ENCODE data around the gene BTBD18.
"Not testable (repeated sequence)": the region's sequence is repeated elsewhere in the genome, so short reads cannot be mapped to it uniquely, and the experiment has no call there.

The BTBD18 gene

DNA sequence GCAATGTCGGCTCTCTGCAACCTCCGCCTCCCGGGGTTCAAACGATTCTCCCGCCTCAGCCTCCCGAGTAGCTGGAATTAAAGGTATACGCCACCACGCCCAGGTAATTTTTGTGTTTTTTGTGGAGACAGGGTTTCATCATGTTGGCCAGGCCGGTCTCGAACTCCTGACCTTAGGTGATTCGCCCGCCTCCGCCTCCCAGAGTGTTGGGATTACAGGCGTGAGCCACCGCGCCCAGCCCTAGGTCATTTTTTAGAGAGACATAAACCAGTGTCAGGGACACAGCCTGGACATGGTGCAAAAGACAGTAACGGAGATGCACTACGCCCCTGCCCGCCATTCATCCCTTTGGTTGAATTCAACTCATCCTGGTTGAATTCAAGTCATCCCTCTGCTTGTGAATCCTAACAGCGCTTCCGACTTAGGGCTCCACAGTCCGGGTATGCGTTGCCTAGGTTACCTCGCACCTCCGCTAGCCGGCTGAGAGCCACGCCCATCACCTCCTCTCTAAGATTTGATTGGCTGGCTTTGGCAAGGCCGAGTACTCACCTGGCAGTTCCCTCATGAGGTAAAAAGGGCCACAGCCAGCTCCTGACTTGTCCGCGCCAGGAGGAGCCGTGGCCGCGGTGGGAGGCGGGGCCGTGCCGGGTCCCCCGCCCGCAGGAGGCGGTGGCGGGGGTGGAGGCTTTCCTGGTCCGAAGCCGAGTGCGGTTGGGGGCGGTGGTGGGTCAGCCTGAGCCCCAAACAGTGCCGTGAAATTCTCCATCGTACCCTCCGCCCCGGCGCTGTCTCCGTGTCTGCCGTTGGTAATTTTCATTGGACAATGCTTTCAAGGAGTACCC is 40.0 kb downstream of the BTBD18 start, which contains the start of gene MED19:
Gene MED19, minus strand, starts transcription at position 802 of the 842 bp plus-strand sequence. Its CDS starts 36 bp downstream, at position 766.
- H3K4me1 ChIP-seq (ENCODE audit: control insufficient read depth in 2 of 2, insufficient read depth in 2 of 2, low read length in 2 of 2): peaks cover 17 to 32% of the 10 kb centered on the region in 2 donors
- peak within 1 kb of the TSS; percentile 81 to 95 for H3K9ac ChIP-seq (ENCODE audit: low read depth in 1 of 2, low read length in 2 of 2)
- peaks cover 0 to 2% of the 10 kb centered on the region in 2 donors for H3K36me3 ChIP-seq (ENCODE audit: control insufficient read depth in 2 of 2, insufficient read depth in 2 of 2, low read length in 2 of 2)
- no peaks in the 10 kb centered on the region for H3K9me3 ChIP-seq (ENCODE audit: control insufficient read depth in 2 of 2, low read length in 2 of 2)
- peak within 1 kb of the TSS; percentile 91 to 97 for H3K27ac ChIP-seq (ENCODE audit: low read depth in 2 of 2, low read length in 2 of 2)
- peak within 1 kb of the TSS; percentile 89 to 94 for H3K4me3 ChIP-seq (ENCODE audit: low read length in 2 of 2)
- H3K27me3 ChIP-seq (ENCODE audit: control insufficient read depth in 2 of 2, insufficient read depth in 2 of 2, low read length in 2 of 2): no peaks in the 10 kb centered on the region

DNA sequence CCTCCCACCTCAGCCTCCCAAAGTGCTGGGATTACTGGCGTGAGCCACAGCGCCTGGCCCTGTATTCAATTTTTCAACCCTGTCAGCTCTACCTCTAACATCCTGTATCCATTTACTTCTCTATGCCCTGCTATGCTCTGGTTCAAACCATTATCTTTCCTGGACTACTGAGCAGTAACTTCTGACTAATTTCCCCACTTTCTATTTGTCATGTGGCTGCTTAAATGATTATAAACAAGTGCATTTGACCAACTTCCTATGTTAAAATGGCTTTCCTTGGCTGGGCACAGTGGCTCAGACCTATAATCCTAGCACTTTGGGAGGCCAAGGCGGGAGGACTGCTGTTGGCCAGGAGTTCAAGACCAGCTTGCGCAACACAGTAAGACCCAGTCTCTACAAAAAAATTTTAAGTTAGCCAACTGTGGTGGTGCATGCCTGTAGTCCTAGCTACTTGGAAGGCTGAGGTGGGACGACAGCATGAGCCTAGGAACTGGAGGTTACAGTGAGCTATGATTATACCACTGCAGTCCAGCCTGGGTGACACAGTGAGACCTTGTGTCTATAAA is 41.7 kb downstream of the BTBD18 start:
- Histone ChIP-seq H3K27me3 (ENCODE audit: control insufficient read depth in 2 of 2, insufficient read depth in 2 of 2, low read length in 2 of 2) (no peaks in the 10 kb centered on the region), H3K36me3 (ENCODE audit: control insufficient read depth in 2 of 2, insufficient read depth in 2 of 2, low read length in 2 of 2) (peaks cover 0 to 6% of the 10 kb centered on the region in 2 donors), H3K9me3 (ENCODE audit: control insufficient read depth in 2 of 2, low read length in 2 of 2) (no peaks in the 10 kb centered on the region), H3K4me3 (ENCODE audit: low read length in 2 of 2) (no peak overlapping the region), H3K4me1 (ENCODE audit: control insufficient read depth in 2 of 2, insufficient read depth in 2 of 2, low read length in 2 of 2) (peaks cover 17 to 32% of the 10 kb centered on the region in 2 donors), H3K27ac (ENCODE audit: low read depth in 2 of 2, low read length in 2 of 2) (no peak overlapping the region), H3K9ac (ENCODE audit: low read depth in 1 of 2, low read length in 2 of 2) (no peak overlapping the region)

DNA sequence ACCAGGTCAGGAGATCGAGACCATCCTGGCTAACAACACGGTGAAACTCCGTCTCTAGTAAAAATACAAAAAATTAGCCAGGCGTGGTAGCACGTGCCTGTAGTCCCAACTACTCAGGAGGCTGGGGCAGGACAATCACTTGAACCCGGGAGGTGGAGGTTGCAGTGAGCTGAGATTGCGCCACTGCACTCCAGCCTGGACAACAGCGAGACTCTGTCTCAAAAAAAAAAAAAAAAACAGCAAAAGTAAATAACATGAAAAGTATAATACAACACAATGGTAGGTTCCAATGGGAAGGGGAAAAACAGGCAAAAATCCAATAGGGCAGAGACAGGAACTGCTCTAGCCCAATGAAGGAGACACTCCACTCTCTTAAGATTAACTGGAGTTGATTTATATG is 46.2 kb downstream of the BTBD18 start:
- H3K27ac ChIP-seq (ENCODE audit: low read depth in 2 of 2, low read length in 2 of 2); H3K9ac ChIP-seq (ENCODE audit: low read depth in 1 of 2, low read length in 2 of 2); H3K4me3 ChIP-seq (ENCODE audit: low read length in 2 of 2); H3K4me1 ChIP-seq (ENCODE audit: control insufficient read depth in 2 of 2, insufficient read depth in 2 of 2, low read length in 2 of 2); H3K27me3 ChIP-seq (ENCODE audit: control insufficient read depth in 2 of 2, insufficient read depth in 2 of 2, low read length in 2 of 2); H3K9me3 ChIP-seq (ENCODE audit: control insufficient read depth in 2 of 2, low read length in 2 of 2): not testable (repeated sequence)
- peaks cover 20 to 27% of the 10 kb centered on the region in 2 donors for H3K36me3 ChIP-seq (ENCODE audit: control insufficient read depth in 2 of 2, insufficient read depth in 2 of 2, low read length in 2 of 2)

DNA sequence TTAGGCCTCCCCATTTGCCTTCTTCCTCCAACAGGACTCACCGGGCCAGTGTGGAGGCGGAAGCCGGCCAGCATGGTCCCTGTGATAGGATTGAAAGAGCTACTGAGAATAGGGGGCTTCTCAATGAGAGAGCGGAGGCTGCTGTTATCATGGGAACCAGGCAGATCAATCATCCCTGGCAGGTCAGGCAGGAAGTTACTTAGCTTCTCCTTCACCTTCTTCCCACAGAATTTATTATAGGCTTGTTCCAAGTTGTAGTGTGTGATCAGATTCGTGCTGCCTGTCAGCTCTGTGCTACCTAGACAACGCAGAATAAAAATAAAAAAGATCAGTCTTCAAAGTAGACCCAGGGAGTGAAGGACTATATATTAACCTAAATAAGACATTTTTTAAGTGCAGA is 46.7 kb downstream of the BTBD18 start:
- Histone ChIP-seq H3K4me1 (ENCODE audit: control insufficient read depth in 2 of 2, insufficient read depth in 2 of 2, low read length in 2 of 2) (peaks cover 0 to 2% of the 10 kb centered on the region in 2 donors), H3K4me3 (ENCODE audit: low read length in 2 of 2) (no peak overlapping the region), H3K27me3 (ENCODE audit: control insufficient read depth in 2 of 2, insufficient read depth in 2 of 2, low read length in 2 of 2) (no peaks in the 10 kb centered on the region), H3K36me3 (ENCODE audit: control insufficient read depth in 2 of 2, insufficient read depth in 2 of 2, low read length in 2 of 2) (peaks cover 23 to 32% of the 10 kb centered on the region in 2 donors), H3K9me3 (ENCODE audit: control insufficient read depth in 2 of 2, low read length in 2 of 2) (no peaks in the 10 kb centered on the region), H3K27ac (ENCODE audit: low read depth in 2 of 2, low read length in 2 of 2) (no peak overlapping the region), H3K9ac (ENCODE audit: low read depth in 1 of 2, low read length in 2 of 2) (no peak overlapping the region)

DNA sequence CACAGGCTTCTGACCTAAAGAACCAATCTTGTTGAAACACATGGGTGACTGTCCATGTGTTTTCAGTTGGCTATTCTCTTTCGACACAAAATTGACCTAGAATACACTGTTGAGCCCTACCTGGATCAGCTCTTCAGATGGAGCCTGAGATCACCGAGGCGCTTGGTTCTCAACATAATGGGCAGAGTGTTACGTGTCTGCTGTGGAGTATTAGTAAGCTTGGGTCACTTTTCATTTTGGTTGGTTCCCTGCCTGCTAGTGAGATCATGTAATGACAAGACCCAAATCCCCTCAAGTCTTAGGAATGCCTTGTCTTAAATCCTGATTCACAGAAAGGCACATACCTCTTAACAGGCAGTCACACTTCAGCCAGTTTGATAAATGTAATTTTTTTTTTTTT is 48.3 kb downstream of the BTBD18 start:
- no peak overlapping the region for H3K27ac ChIP-seq (ENCODE audit: low read depth in 2 of 2, low read length in 2 of 2)
- H3K9me3 ChIP-seq (ENCODE audit: control insufficient read depth in 2 of 2, low read length in 2 of 2): no peaks in the 10 kb centered on the region
- H3K36me3 ChIP-seq (ENCODE audit: control insufficient read depth in 2 of 2, insufficient read depth in 2 of 2, low read length in 2 of 2): peaks cover 39 to 46% of the 10 kb centered on the region in 2 donors
- no peaks in the 10 kb centered on the region for H3K4me1 ChIP-seq (ENCODE audit: control insufficient read depth in 2 of 2, insufficient read depth in 2 of 2, low read length in 2 of 2)
- no peaks in the 10 kb centered on the region for H3K27me3 ChIP-seq (ENCODE audit: control insufficient read depth in 2 of 2, insufficient read depth in 2 of 2, low read length in 2 of 2)
- H3K9ac ChIP-seq (ENCODE audit: low read depth in 1 of 2, low read length in 2 of 2): no peak overlapping the region
- no peak overlapping the region for H3K4me3 ChIP-seq (ENCODE audit: low read length in 2 of 2)

DNA sequence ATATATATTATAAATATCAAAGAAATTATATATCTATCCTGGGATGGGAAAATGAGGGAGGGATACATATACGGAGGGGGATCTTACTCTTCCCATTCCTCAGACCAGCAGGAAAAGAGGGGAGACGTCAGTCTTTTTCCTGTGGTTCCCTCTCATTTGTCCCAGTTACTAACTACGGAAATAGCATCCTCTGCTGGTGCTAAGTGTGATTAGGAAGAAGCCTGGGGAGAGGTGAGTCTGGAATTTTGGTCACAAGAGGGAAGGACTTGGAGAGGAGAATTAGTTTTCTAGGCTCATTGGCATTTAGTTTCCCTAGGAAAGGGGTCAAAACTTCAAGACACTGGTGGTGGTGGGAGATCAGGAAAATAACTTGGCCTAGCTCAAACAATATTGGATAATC is 51.2 kb downstream of the BTBD18 start:
- no peak overlapping the region for H3K27ac ChIP-seq (ENCODE audit: low read depth in 2 of 2, low read length in 2 of 2)
- H3K4me3 ChIP-seq (ENCODE audit: low read length in 2 of 2): no peak overlapping the region
- H3K9ac ChIP-seq (ENCODE audit: low read depth in 1 of 2, low read length in 2 of 2): no peak overlapping the region
- no peaks in the 10 kb centered on the region for H3K9me3 ChIP-seq (ENCODE audit: control insufficient read depth in 2 of 2, low read length in 2 of 2)
- peaks cover 57 to 62% of the 10 kb centered on the region in 2 donors for H3K36me3 ChIP-seq (ENCODE audit: control insufficient read depth in 2 of 2, insufficient read depth in 2 of 2, low read length in 2 of 2)
- no peaks in the 10 kb centered on the region for H3K27me3 ChIP-seq (ENCODE audit: control insufficient read depth in 2 of 2, insufficient read depth in 2 of 2, low read length in 2 of 2)
- H3K4me1 ChIP-seq (ENCODE audit: control insufficient read depth in 2 of 2, insufficient read depth in 2 of 2, low read length in 2 of 2): no peaks in the 10 kb centered on the region

DNA sequence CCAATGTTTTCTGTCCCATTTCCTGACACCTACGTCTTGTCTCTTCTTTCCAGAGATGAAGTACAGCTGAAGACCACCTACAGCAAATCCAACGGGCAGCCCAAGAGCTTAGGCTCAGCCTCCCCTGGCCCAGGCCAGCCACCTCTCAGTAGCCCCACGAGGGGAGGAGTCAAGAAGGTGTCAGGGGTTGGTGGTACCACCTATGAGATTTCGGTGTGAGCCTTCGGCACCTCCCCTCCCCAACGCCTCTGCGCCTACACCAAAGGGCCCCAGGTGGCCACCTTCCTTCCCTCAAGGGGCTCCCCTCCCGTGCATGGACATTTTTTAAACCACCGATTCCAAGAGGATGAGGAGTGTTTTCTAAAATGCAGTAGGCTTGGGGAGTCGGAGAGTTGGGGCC is 51.8 kb downstream of the BTBD18 start:
- no peak overlapping the region for H3K4me3 ChIP-seq (ENCODE audit: low read length in 2 of 2)
- peaks cover 62 to 64% of the 10 kb centered on the region in 2 donors for H3K36me3 ChIP-seq (ENCODE audit: control insufficient read depth in 2 of 2, insufficient read depth in 2 of 2, low read length in 2 of 2)
- H3K9me3 ChIP-seq (ENCODE audit: control insufficient read depth in 2 of 2, low read length in 2 of 2): no peaks in the 10 kb centered on the region
- H3K27ac ChIP-seq (ENCODE audit: low read depth in 2 of 2, low read length in 2 of 2): no peak overlapping the region
- H3K4me1 ChIP-seq (ENCODE audit: control insufficient read depth in 2 of 2, insufficient read depth in 2 of 2, low read length in 2 of 2): no peaks in the 10 kb centered on the region
- H3K9ac ChIP-seq (ENCODE audit: low read depth in 1 of 2, low read length in 2 of 2): no peak overlapping the region
- H3K27me3 ChIP-seq (ENCODE audit: control insufficient read depth in 2 of 2, insufficient read depth in 2 of 2, low read length in 2 of 2): no peaks in the 10 kb centered on the region

DNA sequence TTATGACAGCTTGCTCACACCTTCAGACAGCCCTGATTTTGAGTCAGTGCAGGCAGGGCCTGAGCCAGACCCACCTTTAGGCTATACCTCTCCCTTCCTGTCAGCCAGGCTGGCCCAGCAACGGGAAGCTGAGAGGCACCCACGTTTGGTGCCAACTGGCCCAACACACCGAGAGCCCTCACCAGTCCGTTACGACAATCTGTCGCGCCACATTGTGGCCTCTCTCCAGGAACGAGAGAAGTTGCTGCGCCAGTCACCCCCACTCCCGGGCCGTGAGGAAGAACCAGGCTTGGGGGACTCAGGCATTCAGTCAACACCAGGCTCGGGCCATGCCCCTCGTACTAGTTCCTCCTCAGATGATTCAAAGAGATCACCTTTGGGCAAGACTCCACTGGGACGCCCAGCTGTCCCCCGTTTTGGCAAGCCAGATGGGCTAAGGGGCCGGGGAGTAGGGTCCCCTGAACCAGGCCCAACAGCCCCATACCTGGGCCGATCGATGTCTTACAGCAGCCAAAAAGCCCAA is 52.7 kb downstream of the BTBD18 start:
- Histone ChIP-seq H3K4me1 (ENCODE audit: control insufficient read depth in 2 of 2, insufficient read depth in 2 of 2, low read length in 2 of 2) (no peaks in the 10 kb centered on the region), H3K27ac (ENCODE audit: low read depth in 2 of 2, low read length in 2 of 2) (no peak overlapping the region), H3K4me3 (ENCODE audit: low read length in 2 of 2) (no peak overlapping the region), H3K9ac (ENCODE audit: low read depth in 1 of 2, low read length in 2 of 2) (no peak overlapping the region), H3K27me3 (ENCODE audit: control insufficient read depth in 2 of 2, insufficient read depth in 2 of 2, low read length in 2 of 2) (no peaks in the 10 kb centered on the region), H3K36me3 (ENCODE audit: control insufficient read depth in 2 of 2, insufficient read depth in 2 of 2, low read length in 2 of 2) (peaks cover 62 to 66% of the 10 kb centered on the region in 2 donors), H3K9me3 (ENCODE audit: control insufficient read depth in 2 of 2, low read length in 2 of 2) (no peaks in the 10 kb centered on the region)

Measured in mucosa of rectum (tissue), 2 donors.